Activated naive CD8-positive, alpha-beta T cell treated with anti-CD3 and anti-CD28 coated beads for 36 hours (primary cell): ENCODE measurements around the gene TYRO3. TPM values are rescaled to one million over a fixed set of nuclear protein-coding genes. Genes with fewer than 3 reads are reported as not detected.

Source experiments
- DNase-seq: peaks from one replicate; pipeline ENCODE4 v3.0.0; 2021
- H3K27ac Mint-ChIP-seq: one replicate; pipeline ENCODE4 v1.8.0; 2022; ENCODE audit warnings: mild to moderate bottlenecking, moderate library complexity, mixed read lengths
- H3K27me3 Mint-ChIP-seq: one replicate; pipeline ENCODE4 v1.8.0; 2022; ENCODE audit warnings: mild to moderate bottlenecking, mixed read lengths
- H3K36me3 Mint-ChIP-seq: one replicate; pipeline ENCODE4 v1.8.0; 2021; ENCODE audit warnings: mild to moderate bottlenecking, mixed read lengths
- H3K4me1 Mint-ChIP-seq: one replicate; pipeline ENCODE4 v1.8.0; 2021; ENCODE audit warnings: mixed read lengths
- H3K4me3 Mint-ChIP-seq: one replicate; pipeline ENCODE4 v1.8.0; 2022; ENCODE audit warnings: mild to moderate bottlenecking, moderate library complexity, mixed read lengths
- H3K9me3 Mint-ChIP-seq: one replicate; pipeline ENCODE4 v1.8.0; 2022; ENCODE audit warnings: mixed read lengths
- total RNA-seq, 2 experiments: library from RNA; stranded (reverse); gene quantifications; one replicate each; pipeline ENCODE4 v1.2.3, GENCODE V29; 2021

The TYRO3 gene
- total RNA-seq, 2 experiments from 2014 or later: 1.1 to 1.3 TPM

DNA sequence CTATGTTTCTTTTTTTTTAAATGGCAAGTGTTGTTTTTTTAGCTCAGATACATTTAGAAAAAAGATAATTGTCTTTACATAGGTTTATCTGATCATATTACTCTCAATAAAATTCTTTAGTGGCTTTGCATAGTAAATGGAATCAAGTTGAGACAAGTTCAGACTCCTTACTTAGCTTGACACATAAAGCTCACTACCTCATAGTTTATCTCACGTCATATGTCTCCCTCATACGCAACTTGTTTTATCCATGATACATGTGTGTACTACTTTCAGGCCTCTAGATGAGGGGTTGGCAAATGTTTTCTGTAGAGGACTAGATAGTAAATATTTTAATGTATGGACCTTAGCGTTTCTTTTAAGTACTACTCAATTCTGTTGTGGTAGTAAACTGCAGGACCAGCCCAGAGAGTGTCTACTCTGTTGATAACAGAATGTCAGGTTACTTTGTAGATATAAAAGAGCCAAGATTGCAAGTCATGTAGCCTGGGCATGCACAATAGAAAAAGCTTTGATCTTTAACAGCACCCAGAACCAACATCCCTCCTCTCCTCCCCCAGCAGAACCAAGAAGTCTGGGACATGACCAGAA, 73.0 kb downstream of the TYRO3 start:
- Mint-ChIP-seq H3K4me3 (no peak overlapping the region), H3K9me3 (no peaks in the 10 kb centered on the region), H3K36me3 (no peaks in the 10 kb centered on the region), H3K27me3 (no peaks in the 10 kb centered on the region), H3K4me1 (peaks cover 6% of the 10 kb centered on the region), H3K27ac (no peak overlapping the region)
- no peak for DNase-seq

Other genes with a start within 250 kb of the TYRO3 start
- gene OIP5, start 226.6 kb upstream of the TYRO3 start, total RNA-seq: 10 to 100 TPM; 21.6 to 23.0 TPM
- 100 to 1,000 TPM; 155 to 165 TPM for gene NUSAP1, start 226.3 kb upstream of the TYRO3 start, total RNA-seq
- gene NDUFAF1, start 156.7 kb upstream of the TYRO3 start, total RNA-seq: 10 to 100 TPM; 15.3 to 15.7 TPM
- 10 to 100 TPM; 26.8 to 30.3 TPM for gene RTF1, start 142.1 kb upstream of the TYRO3 start, total RNA-seq
- 1 to 10 TPM; 1.3 to 1.6 TPM for gene ITPKA, start 65.3 kb upstream of the TYRO3 start, total RNA-seq
- under 1 TPM in 1 of 2 experiments, not detected in 1; 0.16 TPM for gene LTK, start 45.4 kb upstream of the TYRO3 start, total RNA-seq
- gene RPAP1, start 15.0 kb upstream of the TYRO3 start, total RNA-seq: 10 to 100 TPM; 57.3 to 61.1 TPM
- 10 to 100 TPM; 30.5 to 32.0 TPM for gene MGA, start 101.2 kb downstream of the TYRO3 start, total RNA-seq
- gene MAPKBP1, start 215.3 kb downstream of the TYRO3 start, total RNA-seq: 10 to 100 TPM; 13.2 to 14.2 TPM